HepG2 (cell line): ENCODE results near the gene FOXRED2. TPM values are rescaled to one million over a fixed set of nuclear protein-coding genes. Genes with fewer than 3 reads are reported as not detected.

Experiments used
- ATAC-seq: fragments of 200-7000 bp; cut with Tn5 transposase; 3 replicates; pipeline ENCODE4 v1.9.1; 2020; ENCODE audit warnings: mild to moderate bottlenecking, moderate library complexity
- BruUV-seq: library from RNA; stranded (reverse); fragments of 400-500 nt; replicated peaks from 2 replicates; lab custom pipeline; 2021; lab: Mats Ljungman, UMichigan
- CTCF ChIA-PET: fragments of 300-600 bp; formaldehyde crosslinking; extraction: SDS; loops from one replicate; lab custom pipeline; 2021; ENCODE audit warnings: low total read pairs, inconsistent platforms, low intra/inter-chr PET ratio; lab: Yijun Ruan, JAX
- POLR2A ChIA-PET: fragments of 350-600 bp; sonication (Branson Sonifier 250); formaldehyde crosslinking; loops from one replicate; lab custom pipeline; 2020; ENCODE audit warnings: antibody characterized with exemption, inconsistent platforms; lab: Yijun Ruan, JAX
- DNase-seq: peaks from one replicate; pipeline ENCODE4 v3.0.0-alpha.2; 2015; ENCODE audit warnings: low spot score
- FAIRE-seq: peaks from 3 replicates; lab custom pipeline; 2011; peaks lifted over from hg19 to GRCh38; lab: Jason Lieb, UNC
- H2AFZ ChIP-seq: one replicate; pipeline ENCODE4 v1.6.1; 2011; ENCODE audit warnings: low read length, inconsistent platforms
- H3K27ac ChIP-seq: fragments of 300-600 bp; 3 replicates; pipeline ENCODE4 v1.8.0; 2011; ENCODE audit warnings: mixed run types, mild to moderate bottlenecking, mixed read lengths, low read length, inconsistent platforms; ENCODE audit not compliant: insufficient read depth; ENCODE audit errors: extremely low read length
- H3K27me3 ChIP-seq, 2 experiments: fragments of 200-600 bp in 1 of 2; 2 replicates in 1 of 2; 3 replicates in 1 of 2; pipeline versions ENCODE4 v1.6.0 to v1.8.0; 2011; ENCODE audit warnings: low read length in 2 of 2, mild to moderate bottlenecking in 2 of 2, moderate library complexity in 2 of 2, inconsistent platforms in 1 of 2; ENCODE audit not compliant: insufficient read depth in 2 of 2, control insufficient read depth in 1 of 2
- H3K36me3 ChIP-seq, 2 experiments: fragments of 200-600 bp in 1 of 2; replicated peaks in 1 of 2; 2 replicates in 1 of 2; 3 replicates in 1 of 2; pipeline versions ENCODE4 v1.5.1 to v1.8.0; 2011; ENCODE audit warnings: low read length in 2 of 2, inconsistent platforms in 1 of 2; ENCODE audit not compliant: insufficient read depth in 2 of 2, control insufficient read depth in 1 of 2
- H3K4me1 ChIP-seq: 2 replicates; pipeline ENCODE4 v1.5.1; 2012; ENCODE audit warnings: low read length, inconsistent platforms; ENCODE audit not compliant: insufficient read depth
- H3K4me2 ChIP-seq: 2 replicates; pipeline ENCODE4 v1.6.0; 2011; ENCODE audit warnings: low read depth, low read length, inconsistent platforms
- H3K4me3 ChIP-seq, 3 experiments: fragments of 200-600 bp in 1 of 3; sonication (generic), shearing (Covaris generic) in 1 of 3; replicated peaks in 1 of 3; 2 replicates each; pipeline ENCODE4 v1.5.1; 2011 to 2016; ENCODE audit warnings: low read length in 3 of 3, inconsistent platforms in 2 of 3, low read depth in 2 of 3, mild to moderate bottlenecking in 2 of 3, control low read depth in 1 of 3, mixed read lengths in 1 of 3; ENCODE audit not compliant: insufficient read depth in 1 of 3
- H3K79me2 ChIP-seq: one replicate; pipeline ENCODE4 v1.6.1; 2011; ENCODE audit warnings: low read length, inconsistent platforms; ENCODE audit not compliant: insufficient read depth
- H3K9ac ChIP-seq: 2 replicates; pipeline ENCODE4 v1.6.0; 2011; ENCODE audit warnings: mild to moderate bottlenecking, low read depth, low read length, inconsistent platforms; ENCODE audit not compliant: insufficient read depth
- H3K9me3 ChIP-seq: 2 replicates; pipeline ENCODE4 v1.5.1; 2012; ENCODE audit warnings: mild to moderate bottlenecking, low read length
- H4K20me1 ChIP-seq: 2 replicates; pipeline ENCODE4 v1.6.0; 2011; ENCODE audit warnings: inconsistent platforms, mild to moderate bottlenecking, low read length, moderate library complexity; ENCODE audit not compliant: insufficient read depth
- DR1 ChIP-seq: sonication (generic); formaldehyde crosslinking; IDR thresholded peaks from 2 replicates; pipeline ENCODE4 v1.8.0; 2021; ENCODE audit warnings: mild to moderate bottlenecking, missing genetic modification reagents, inconsistent platforms
- GTF2F1 ChIP-seq: fragments of 150-350 bp; IDR thresholded peaks from 2 replicates; pipeline ENCODE4 v1.6.1; 2014; ENCODE audit warnings: low read length
- SRSF9 ChIP-seq: fragments of 200-400 bp; formaldehyde crosslinking; IDR thresholded peaks from 2 replicates; pipeline ENCODE4 v1.6.1; 2018; ENCODE audit warnings: borderline replicate concordance, mild to moderate bottlenecking, low read depth, low read length; ENCODE audit not compliant: insufficient read depth, poor library complexity, severe bottlenecking
- ZNF160 ChIP-seq: sonication (generic); formaldehyde crosslinking; IDR thresholded peaks from 2 replicates; pipeline ENCODE4 v1.8.0; 2022; ENCODE audit warnings: mild to moderate bottlenecking, inconsistent platforms, missing genetic modification reagents
- ZNF225 ChIP-seq: sonication (generic); formaldehyde crosslinking; IDR thresholded peaks from 2 replicates; pipeline ENCODE4 v1.4.0; 2020; ENCODE audit warnings: mild to moderate bottlenecking, missing genetic modification reagents
- ZNF567 ChIP-seq: sonication (generic); formaldehyde crosslinking; IDR thresholded peaks from 2 replicates; pipeline ENCODE4 v1.8.1; 2023; ENCODE audit warnings: mild to moderate bottlenecking, missing genetic modification reagents, borderline replicate concordance
- WGBS: methylation state at CpG from one replicate; pipeline ENCODE4 v1.1.6; 2017; ENCODE audit warnings: low lambda C conversion rate; 5-methylcytosine and 5-hydroxymethylcytosine counted together
- in situ Hi-C: cut with HindIII; loops from 2 replicates; pipeline ENCODE4 v1.10.0; 2017; ENCODE audit warnings: low pct_unique_long_range_greater_than_20kb; ENCODE audit not compliant: extremely low pct_ligation_motif_present
- intact Hi-C: fragments of 100-400 bp; cut with micrococcal nuclease; formaldehyde crosslinking; loops from one replicate; pipeline ENCODE4 v1.10.0; 2022; ENCODE audit not compliant: unreplicated experiment
- polyA plus RNA-seq, 8 experiments: library from polyadenylated mRNA; depleted of rRNA in 3 of 8; stranded (reverse) in 7 of 8; unstranded in 1 of 8; fragments of >200 nt; fragmentation: Illumina TruSeq in 4 of 8; extraction: Trizol in 4 of 8; gene quantifications; 2 replicates each; pipeline versions ENCODE4 v1.2.1 to v1.2.3, GENCODE V29; 2011 to 2016; ENCODE audit warnings: low read depth in 4 of 8, missing spikeins in 1 of 8, mixed read lengths in 1 of 8; ENCODE audit not compliant: insufficient read depth in 1 of 8
- total RNA-seq, 5 experiments: library from RNA; depleted of rRNA; stranded (reverse); fragments of >200 nt; fragmentation: Illumina TruSeq; extraction: Trizol; gene quantifications; 2 replicates each; pipeline ENCODE4 v1.2.3, GENCODE V29; 2016; ENCODE audit warnings: low read depth in 1 of 5
- TF ChIP-seq, protein P1 (sequence below): sonication (generic); formaldehyde crosslinking; conservative IDR thresholded peaks from 2 replicates; pipeline ENCODE4 v1.8.0; 2022; ENCODE audit warnings: missing genetic modification reagents

Gene FOXRED2
- total and polyA plus RNA-seq, 2 of the 13 experiments (the other 11 are each of a cell fraction or from before 2014, with no cell fraction given) = 9.3 to 28.1 TPM

DNA sequence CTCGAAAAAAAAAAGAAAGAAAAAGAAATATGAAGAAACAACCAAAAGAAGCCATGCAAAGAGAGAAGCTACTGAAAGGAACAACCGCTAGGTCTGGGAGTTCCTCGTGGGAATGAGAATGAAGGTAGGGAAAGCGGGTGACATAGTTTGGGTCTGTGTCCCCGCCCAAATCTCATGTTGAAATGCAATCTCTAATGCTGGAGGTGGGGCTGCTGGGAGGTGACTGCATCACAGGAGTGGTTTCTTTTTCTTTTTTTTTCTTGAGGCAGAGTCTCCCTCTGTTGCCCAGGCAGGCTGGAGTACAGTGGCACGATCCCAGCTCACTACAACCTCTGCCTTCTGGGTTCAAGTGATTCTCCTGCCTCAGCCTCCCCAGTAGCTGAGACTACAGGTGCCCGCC, 15.7 kb downstream of the FOXRED2 start:
- Histone ChIP-seq H3K4me1 (no peaks in the 10 kb centered on the region), H3K9me3 (no peaks in the 10 kb centered on the region), H4K20me1 (no peaks in the 10 kb centered on the region), H3K4me2 (no peak overlapping the region), H3K9ac (no peak overlapping the region), H3K79me2 (no peaks in the 10 kb centered on the region), H3K4me3 (no peak overlapping the region), H3K27ac (no peak overlapping the region), H2AFZ (no peak overlapping the region), H3K27me3 (no peaks in the 10 kb centered on the region), H3K36me3 (peaks cover 25 to 66% of the 10 kb centered on the region in 2 experiments)
- ATAC-seq = no peak
- TF ChIP-seq GTF2F1 (no peak), DR1 (CRISPR knock-in tag) (no peak), ZNF160 (CRISPR knock-in tag) (no peak), ZNF225 (CRISPR knock-in tag) (no peak), SRSF9 (no peak), ZNF567 (CRISPR knock-in tag) (no peak)
- TF ChIP-seq, protein P1, sequence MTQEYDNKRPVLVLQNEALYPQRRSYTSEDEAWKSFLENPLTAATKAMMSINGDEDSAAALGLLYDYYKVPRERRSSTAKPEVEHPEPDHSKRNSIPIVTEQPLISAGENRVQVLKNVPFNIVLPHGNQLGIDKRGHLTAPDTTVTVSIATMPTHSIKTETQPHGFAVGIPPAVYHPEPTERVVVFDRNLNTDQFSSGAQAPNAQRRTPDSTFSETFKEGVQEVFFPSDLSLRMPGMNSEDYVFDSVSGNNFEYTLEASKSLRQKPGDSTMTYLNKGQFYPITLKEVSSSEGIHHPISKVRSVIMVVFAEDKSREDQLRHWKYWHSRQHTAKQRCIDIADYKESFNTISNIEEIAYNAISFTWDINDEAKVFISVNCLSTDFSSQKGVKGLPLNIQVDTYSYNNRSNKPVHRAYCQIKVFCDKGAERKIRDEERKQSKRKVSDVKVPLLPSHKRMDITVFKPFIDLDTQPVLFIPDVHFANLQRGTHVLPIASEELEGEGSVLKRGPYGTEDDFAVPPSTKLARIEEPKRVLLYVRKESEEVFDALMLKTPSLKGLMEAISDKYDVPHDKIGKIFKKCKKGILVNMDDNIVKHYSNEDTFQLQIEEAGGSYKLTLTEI (CRISPR knock-in tag) = no peak
- POLR2A ChIA-PET = interaction anchor here (1.8 kb wide), 1 partner anchor 9 kb away, joined by 5 read pairs; the partner anchor contains the start of gene TXN2
- intact Hi-C loops = no loop called here
- no TSS peak for BruUV-seq
- CTCF ChIA-PET = no interaction called here
- no peak for FAIRE-seq
- DNase-seq = no peak
- in situ Hi-C loops = no loop called here
- WGBS = 95% methylated on average over 7 of the region's 7 CpGs
